Stimulated activated naive CD8-positive, alpha-beta T cell treated with anti-CD3 and anti-CD28 coated beads, Interleukin-15, Interleukin-2, amounts not matched to agents 100 ng/mL and 50 ng/mL, for 24 hours (primary cell): ENCODE results near the gene GALE.
"Not testable (repeated sequence)": the region's sequence is repeated elsewhere in the genome, so short reads cannot be mapped to it uniquely, and the experiment has no call there.

Experiments used
- H3K27ac Mint-ChIP-seq: one replicate; pipeline ENCODE4 v1.8.0; 2021; ENCODE audit warnings: mild to moderate bottlenecking, mixed read lengths
- H3K27me3 Mint-ChIP-seq: one replicate; pipeline ENCODE4 v1.8.0; 2021; ENCODE audit warnings: mixed read lengths
- H3K36me3 Mint-ChIP-seq: one replicate; pipeline ENCODE4 v1.8.0; 2021; ENCODE audit warnings: low read depth, mixed read lengths
- H3K4me1 Mint-ChIP-seq: one replicate; pipeline ENCODE4 v1.8.0; 2021; ENCODE audit warnings: low read depth, mixed read lengths
- H3K4me3 Mint-ChIP-seq: one replicate; pipeline ENCODE4 v1.8.0; 2021; ENCODE audit warnings: mild to moderate bottlenecking, mixed read lengths
- H3K9me3 Mint-ChIP-seq: one replicate; pipeline ENCODE4 v1.8.0; 2021; ENCODE audit warnings: mixed read lengths

Gene GALE

DNA sequence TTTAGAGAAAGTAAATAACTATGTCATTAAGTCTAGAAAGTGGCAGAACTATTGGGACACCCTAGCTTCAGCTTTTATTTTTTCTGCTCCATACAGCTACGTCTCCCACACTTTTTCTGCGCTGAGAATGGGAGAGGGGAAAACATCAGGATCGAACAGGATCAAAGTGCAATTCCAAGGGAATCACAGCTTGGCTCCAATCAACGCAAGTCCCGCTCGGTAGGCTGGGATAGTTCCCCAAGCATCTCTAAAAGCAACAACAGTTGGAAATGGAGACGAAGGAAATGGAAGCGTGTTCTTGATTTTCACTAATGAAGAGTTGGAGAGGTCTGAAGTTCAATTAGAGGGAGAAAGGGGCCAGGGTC is 24.1 kb upstream of the GALE start:
- Mint-ChIP-seq H3K4me1 (peaks cover 19% of the 10 kb centered on the region), H3K36me3 (no peaks in the 10 kb centered on the region), H3K4me3 (peak overlapping the region; percentile 97), H3K27ac (peak overlapping the region; percentile 96), H3K27me3 (no peaks in the 10 kb centered on the region), H3K9me3 (no peaks in the 10 kb centered on the region)

DNA sequence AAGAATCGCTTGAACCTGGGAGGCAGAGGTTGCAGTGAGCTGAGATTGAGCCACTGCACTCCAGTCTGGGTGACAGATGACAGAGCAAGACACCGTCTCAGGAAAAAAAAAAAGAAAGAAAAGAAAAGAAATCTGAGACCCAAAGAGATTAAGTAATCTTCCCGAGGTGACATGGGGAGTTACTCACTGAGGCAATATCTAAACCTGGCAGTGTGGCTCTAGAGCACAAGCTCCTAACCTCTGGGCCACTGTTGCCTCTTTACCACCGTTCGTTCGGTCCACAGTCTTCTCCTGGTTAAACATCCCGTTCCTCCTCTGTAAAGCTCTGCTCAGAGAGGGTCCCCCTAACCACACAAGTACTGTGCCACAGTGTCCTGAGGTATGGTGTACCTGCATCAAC is 23.2 kb upstream of the GALE start:
- Mint-ChIP-seq H3K4me1 (peaks cover 19% of the 10 kb centered on the region), H3K27ac (no peak overlapping the region), H3K9me3 (no peaks in the 10 kb centered on the region), H3K4me3 (peak overlapping the region; percentile 97), H3K27me3 (no peaks in the 10 kb centered on the region), H3K36me3 (no peaks in the 10 kb centered on the region)

DNA sequence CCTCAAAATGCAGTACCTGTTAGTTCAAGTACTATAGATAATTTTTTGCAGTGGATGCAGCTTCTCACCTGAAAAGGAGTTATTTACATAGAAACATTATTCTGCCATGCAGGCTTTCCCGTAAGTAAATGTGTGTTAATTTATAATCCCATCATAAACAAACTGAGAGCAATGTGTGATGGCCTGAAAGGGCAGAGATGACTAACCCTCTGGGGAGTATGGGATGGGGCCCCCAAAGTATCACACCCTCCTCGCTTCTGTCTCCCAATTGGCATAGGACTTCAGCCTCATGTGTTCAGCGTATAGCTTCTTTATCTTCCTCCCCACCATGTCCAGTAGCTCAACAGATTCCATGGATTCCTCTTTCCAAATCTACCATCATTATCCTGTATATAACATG is 17.1 kb upstream of the GALE start:
- Mint-ChIP-seq H3K36me3 (peaks cover 6% of the 10 kb centered on the region), H3K9me3 (no peaks in the 10 kb centered on the region), H3K27ac (no peak overlapping the region), H3K27me3 (no peaks in the 10 kb centered on the region), H3K4me1 (peaks cover 4% of the 10 kb centered on the region), H3K4me3 (no peak overlapping the region)

DNA sequence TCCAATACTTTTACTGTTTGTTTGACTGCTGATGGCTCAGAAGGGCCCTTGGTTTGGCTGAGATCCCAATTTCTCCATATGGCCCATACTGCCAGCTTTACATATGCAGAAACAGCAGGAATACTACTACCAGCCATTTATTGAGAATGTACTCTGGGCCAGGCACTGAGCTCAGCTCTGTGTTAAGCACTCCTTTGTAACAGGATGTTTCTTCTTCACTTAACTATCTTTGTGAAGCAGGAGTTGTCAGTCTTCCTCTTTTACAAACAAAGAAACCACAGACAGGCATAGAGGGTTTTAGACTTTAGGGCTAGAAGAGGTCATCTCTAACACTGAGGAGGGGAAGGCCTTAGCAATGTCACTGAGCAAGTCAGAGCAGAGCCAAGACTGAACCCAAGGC is 16.4 kb upstream of the GALE start:
- no peaks in the 10 kb centered on the region for H3K9me3 Mint-ChIP-seq
- no peaks in the 10 kb centered on the region for H3K27me3 Mint-ChIP-seq
- H3K36me3 Mint-ChIP-seq: peaks cover 14% of the 10 kb centered on the region
- H3K27ac Mint-ChIP-seq: no peak overlapping the region
- peaks cover 4% of the 10 kb centered on the region for H3K4me1 Mint-ChIP-seq
- H3K4me3 Mint-ChIP-seq: no peak overlapping the region

- H3K36me3 Mint-ChIP-seq: peaks cover 14% of the 10 kb centered on the region
- no peak overlapping the region for H3K27ac Mint-ChIP-seq
- H3K4me1 Mint-ChIP-seq: peaks cover 4% of the 10 kb centered on the region
- H3K27me3 Mint-ChIP-seq: no peaks in the 10 kb centered on the region
- H3K4me3 Mint-ChIP-seq: no peak overlapping the region
- no peaks in the 10 kb centered on the region for H3K9me3 Mint-ChIP-seq
Observed at GRCh38 chr1:23816361-23816760, 15.8 kb upstream of the GALE start.

- peaks cover 14% of the 10 kb centered on the region for H3K36me3 Mint-ChIP-seq
- H3K4me1 Mint-ChIP-seq: peaks cover 13% of the 10 kb centered on the region
- H3K27me3 Mint-ChIP-seq: no peaks in the 10 kb centered on the region
- no peak overlapping the region for H3K4me3 Mint-ChIP-seq
- no peaks in the 10 kb centered on the region for H3K9me3 Mint-ChIP-seq
- no peak overlapping the region for H3K27ac Mint-ChIP-seq
Observed at GRCh38 chr1:23814016-23814415, 13.5 kb upstream of the GALE start.

- H3K27me3 Mint-ChIP-seq: no peaks in the 10 kb centered on the region
- peaks cover 8% of the 10 kb centered on the region for H3K36me3 Mint-ChIP-seq
- H3K9me3 Mint-ChIP-seq: no peaks in the 10 kb centered on the region
- H3K4me3 Mint-ChIP-seq: no peak overlapping the region
- H3K27ac Mint-ChIP-seq: no peak overlapping the region
- H3K4me1 Mint-ChIP-seq: peaks cover 9% of the 10 kb centered on the region
Observed at GRCh38 chr1:23810818-23811540, 10.4 kb upstream of the GALE start.

- H3K4me1 Mint-ChIP-seq: peaks cover 9% of the 10 kb centered on the region
- H3K36me3 Mint-ChIP-seq: peaks cover 8% of the 10 kb centered on the region
- no peak overlapping the region for H3K4me3 Mint-ChIP-seq
- H3K27me3 Mint-ChIP-seq: no peaks in the 10 kb centered on the region
- H3K9me3 Mint-ChIP-seq: no peaks in the 10 kb centered on the region
- H3K27ac Mint-ChIP-seq: no peak overlapping the region
Observed at GRCh38 chr1:23809751-23810171, 9.2 kb upstream of the GALE start.

GRCh38 chr1:23807453-23807852 is 6.9 kb upstream of the GALE start:
- Mint-ChIP-seq H3K9me3 (no peaks in the 10 kb centered on the region), H3K27me3 (no peaks in the 10 kb centered on the region), H3K4me1 (peaks cover 9% of the 10 kb centered on the region), H3K27ac (no peak overlapping the region), H3K4me3 (no peak overlapping the region), H3K36me3 (peaks cover 6% of the 10 kb centered on the region)

DNA sequence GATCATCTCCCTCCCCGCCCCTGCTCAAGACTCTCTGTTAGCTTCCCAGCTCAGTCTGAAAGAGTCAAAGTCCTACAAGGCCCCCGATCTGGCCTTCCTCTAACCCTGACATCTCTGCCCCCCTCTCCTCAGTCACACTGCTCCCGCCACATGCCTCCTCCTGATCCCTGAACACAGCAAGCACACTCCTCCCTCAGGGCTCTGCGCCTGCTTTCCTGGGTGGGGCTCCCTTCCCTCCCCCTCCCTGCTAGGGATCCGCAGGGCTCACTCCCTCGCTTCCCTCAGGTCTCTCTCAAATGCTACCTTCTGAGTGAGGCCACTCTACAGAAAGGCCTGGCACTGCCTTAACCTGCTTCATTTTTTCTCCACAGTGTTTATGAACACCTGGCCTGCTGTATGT is 5.7 kb upstream of the GALE start:
- peaks cover 13% of the 10 kb centered on the region for H3K4me1 Mint-ChIP-seq

DNA sequence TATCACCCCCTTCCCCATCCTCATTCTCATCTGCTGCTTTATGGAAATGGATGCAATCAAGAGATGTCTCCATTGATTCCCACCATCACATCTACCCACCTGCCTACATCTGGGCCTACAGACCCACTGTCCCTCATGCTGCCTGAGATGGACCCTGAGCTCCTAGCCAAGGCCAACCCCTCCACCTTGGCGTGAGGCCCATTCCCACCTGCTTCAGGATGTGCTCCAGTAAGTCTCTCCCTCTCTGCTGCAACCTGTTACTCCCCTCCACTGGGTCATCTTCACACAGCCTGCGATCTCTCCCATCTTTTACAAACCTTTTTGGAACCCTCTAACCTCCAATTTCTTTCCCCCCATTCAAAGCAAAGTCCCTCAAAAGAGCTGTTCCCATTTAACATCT is 4.5 kb upstream of the GALE start:
- Mint-ChIP-seq H3K27me3 (no peaks in the 10 kb centered on the region), H3K27ac (peak overlapping the region; percentile 3), H3K9me3 (no peaks in the 10 kb centered on the region), H3K4me3 (no peak overlapping the region), H3K36me3 (no peaks in the 10 kb centered on the region), H3K4me1 (peaks cover 11% of the 10 kb centered on the region)

More for the DNA sequence above, 5.7 kb upstream of the GALE start:
- Mint-ChIP-seq H3K4me3 (no peak overlapping the region), H3K36me3 (no peaks in the 10 kb centered on the region), H3K27ac (no peak overlapping the region), H3K27me3 (no peaks in the 10 kb centered on the region), H3K9me3 (no peaks in the 10 kb centered on the region)

DNA sequence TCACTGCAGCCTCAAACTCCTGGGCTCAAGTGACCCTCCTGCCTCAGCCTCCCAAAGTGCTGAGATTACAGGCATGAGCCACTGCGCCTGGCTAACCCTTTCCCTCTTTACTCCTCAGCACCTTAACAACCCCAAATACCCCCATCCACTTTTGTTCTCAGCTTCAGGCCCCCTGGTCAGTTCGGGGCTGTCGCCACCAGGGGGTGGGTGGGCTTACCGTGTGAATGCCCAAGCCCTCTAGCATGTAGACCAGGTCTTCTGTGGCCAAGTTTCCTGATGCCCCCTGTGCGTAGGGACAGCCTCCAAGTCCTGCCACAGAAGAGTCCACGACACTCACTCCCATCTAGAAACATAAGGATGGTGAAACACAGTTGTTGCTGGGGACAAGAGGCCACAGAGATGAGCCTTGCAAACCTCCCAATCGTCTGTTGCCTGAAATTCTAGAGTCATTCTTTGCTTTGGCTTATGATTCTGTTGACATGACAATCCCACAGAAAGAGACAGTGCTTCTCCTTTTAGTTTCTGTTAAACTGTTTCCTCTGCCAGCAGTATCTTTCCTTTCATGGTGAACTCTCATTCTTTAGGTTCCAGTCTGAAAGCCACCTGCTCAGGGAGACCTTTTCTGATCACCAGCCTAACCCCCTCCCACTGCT is 3.8 kb upstream of the GALE start:
- Mint-ChIP-seq H3K27ac (no peak overlapping the region), H3K4me3 (no peak overlapping the region), H3K27me3 (no peaks in the 10 kb centered on the region), H3K4me1 (peaks cover 12% of the 10 kb centered on the region), H3K9me3 (no peaks in the 10 kb centered on the region), H3K36me3 (peaks cover 3% of the 10 kb centered on the region)

GRCh38 chr1:23803674-23804073 is 3.1 kb upstream of the GALE start:
- H3K36me3 Mint-ChIP-seq: peaks cover 5% of the 10 kb centered on the region
- no peak overlapping the region for H3K27ac Mint-ChIP-seq
- peaks cover 17% of the 10 kb centered on the region for H3K4me1 Mint-ChIP-seq
- H3K9me3 Mint-ChIP-seq: no peaks in the 10 kb centered on the region
- H3K27me3 Mint-ChIP-seq: no peaks in the 10 kb centered on the region
- H3K4me3 Mint-ChIP-seq: no peak overlapping the region

GRCh38 chr1:23802809-23803342 is 2.3 kb upstream of the GALE start:
- H3K36me3 Mint-ChIP-seq, H3K27ac Mint-ChIP-seq, H3K27me3 Mint-ChIP-seq, H3K9me3 Mint-ChIP-seq: not testable (repeated sequence)
- H3K4me1 Mint-ChIP-seq: peaks cover 19% of the 10 kb centered on the region
- peak overlapping the region; percentile 2 for H3K4me3 Mint-ChIP-seq

- Mint-ChIP-seq H3K27ac (no peak overlapping the region), H3K27me3 (no peaks in the 10 kb centered on the region), H3K9me3 (no peaks in the 10 kb centered on the region), H3K4me1 (peaks cover 19% of the 10 kb centered on the region), H3K36me3 (peaks cover 9% of the 10 kb centered on the region), H3K4me3 (peak overlapping the region; percentile 60)
Observed at GRCh38 chr1:23801876-23802275, 1.3 kb upstream of the GALE start.
